DMS79 (cell line): ENCODE results near the gene BRINP1.
"Not testable (repeated sequence)": the region's sequence is repeated elsewhere in the genome, so short reads cannot be mapped to it uniquely, and the experiment has no call there.

Experiments
- DNase-seq: peaks from one replicate; lab custom pipeline; 2025; lab: John Stamatoyannopoulos, UW

Gene BRINP1

GRCh38 chr9:119185298-119185697 is 183.9 kb downstream of the BRINP1 start:
- no peak for DNase-seq

- DNase-seq, result no peak
Measured at GRCh38 chr9:119184265-119184936, 184.8 kb downstream of the BRINP1 start.

GRCh38 chr9:119181561-119181960 is 187.7 kb downstream of the BRINP1 start:
- no peak for DNase-seq

GRCh38 chr9:119180897-119181296 is 188.3 kb downstream of the BRINP1 start:
- DNase-seq, result no peak

- DNase-seq, result no peak
Measured at GRCh38 chr9:119179701-119180100, 189.5 kb downstream of the BRINP1 start.

GRCh38 chr9:119177196-119177595 is 192.0 kb downstream of the BRINP1 start:
- no peak for DNase-seq

- no peak for DNase-seq
Measured at GRCh38 chr9:119175581-119175980, 193.7 kb downstream of the BRINP1 start.

GRCh38 chr9:119169222-119169621 is 200.0 kb downstream of the BRINP1 start:
- DNase-seq, result not testable (repeated sequence)

- DNase-seq, result no peak
Measured at GRCh38 chr9:119167876-119168275, 201.4 kb downstream of the BRINP1 start.

- no peak for DNase-seq
Measured at GRCh38 chr9:119167267-119167666, 202.0 kb downstream of the BRINP1 start.

GRCh38 chr9:119166096-119166495 is 203.1 kb downstream of the BRINP1 start:
- no peak for DNase-seq

GRCh38 chr9:119165131-119165530 is 204.1 kb downstream of the BRINP1 start:
- DNase-seq, result no peak

- no peak for DNase-seq
Measured at GRCh38 chr9:119164716-119165115, 204.5 kb downstream of the BRINP1 start.

GRCh38 chr9:119160551-119160950 is 208.7 kb downstream of the BRINP1 start:
- DNase-seq, result no peak

- DNase-seq, result no peak
Measured at GRCh38 chr9:119159386-119159785, 209.8 kb downstream of the BRINP1 start.

GRCh38 chr9:119157196-119157595 is 212.0 kb downstream of the BRINP1 start:
- no peak for DNase-seq

- no peak for DNase-seq
Measured at GRCh38 chr9:119156354-119156753, 212.9 kb downstream of the BRINP1 start.

- DNase-seq, result no peak
Measured at GRCh38 chr9:119154527-119154926, 214.7 kb downstream of the BRINP1 start.

GRCh38 chr9:119153402-119153801 is 215.8 kb downstream of the BRINP1 start:
- no peak for DNase-seq

GRCh38 chr9:119148855-119149254 is 220.4 kb downstream of the BRINP1 start:
- DNase-seq, result no peak

- DNase-seq, result no peak
Measured at GRCh38 chr9:119137479-119137878, 231.8 kb downstream of the BRINP1 start.

- DNase-seq, result no peak
Measured at GRCh38 chr9:119126040-119126439, 243.2 kb downstream of the BRINP1 start.

GRCh38 chr9:119121899-119122298 is 247.3 kb downstream of the BRINP1 start:
- DNase-seq, result no peak

GRCh38 chr9:119117409-119117808 is 251.8 kb downstream of the BRINP1 start:
- DNase-seq, result no peak
